Left ventricle myocardium inferior (tissue), 1 donor: ENCODE results near the gene COL23A1. TPM values are rescaled to one million over a fixed set of nuclear protein-coding genes. Genes with fewer than 3 reads are reported as not detected.

Experiments
- DNase-seq: peaks from one replicate; pipeline ENCODE4 v3.0.0-alpha.2; 2020
- H3K27ac ChIP-seq: fragments of 200-600 bp; replicated peaks from 2 replicates; pipeline ENCODE4 v1.8.0; 2021
- H3K27me3 ChIP-seq: fragments of 200-600 bp; 2 replicates; pipeline ENCODE4 v1.8.0; 2021; ENCODE audit warnings: low read depth
- H3K36me3 ChIP-seq: fragments of 200-600 bp; 2 replicates; pipeline ENCODE4 v1.8.0; 2021
- H3K4me1 ChIP-seq: fragments of 200-600 bp; 2 replicates; pipeline ENCODE4 v1.8.0; 2021
- H3K4me3 ChIP-seq: fragments of 200-600 bp; 2 replicates; pipeline ENCODE4 v1.8.0; 2021; ENCODE audit warnings: mild to moderate bottlenecking, moderate library complexity
- H3K9me3 ChIP-seq: fragments of 200-600 bp; replicated peaks from 2 replicates; pipeline ENCODE4 v1.8.0; 2021
- intact Hi-C: fragments of 100-400 bp; cut with micrococcal nuclease; formaldehyde crosslinking; loops from one replicate; pipeline ENCODE4 v1.11.0; 2022
- total RNA-seq: library from RNA; stranded (reverse); fragmentation: NEBNext Ultra II Directional; extraction: Animal tissue kit (Norgen Biotek cat#: 25700); gene quantifications from one replicate; pipeline ENCODE4 v1.2.1, GENCODE V29; 2021
- TF ChIP-seq, protein P1 (sequence below): fragments of 200-600 bp; IDR thresholded peaks from 2 replicates; pipeline ENCODE4 v1.8.0; 2021; ENCODE audit warnings: antibody characterized with exemption, mild to moderate bottlenecking, borderline replicate concordance
- donor health status: DM: no; HTN: yes; CAD: no; lungs with severe emphysema.

The COL23A1 gene
- total RNA-seq, 1 donor from 2014 or later, result 27.4 TPM

GRCh38 chr5:178249191-178249989, 340.8 kb downstream of the COL23A1 start:
- intact Hi-C loops, result no loop called here
- TF ChIP-seq, protein P1, sequence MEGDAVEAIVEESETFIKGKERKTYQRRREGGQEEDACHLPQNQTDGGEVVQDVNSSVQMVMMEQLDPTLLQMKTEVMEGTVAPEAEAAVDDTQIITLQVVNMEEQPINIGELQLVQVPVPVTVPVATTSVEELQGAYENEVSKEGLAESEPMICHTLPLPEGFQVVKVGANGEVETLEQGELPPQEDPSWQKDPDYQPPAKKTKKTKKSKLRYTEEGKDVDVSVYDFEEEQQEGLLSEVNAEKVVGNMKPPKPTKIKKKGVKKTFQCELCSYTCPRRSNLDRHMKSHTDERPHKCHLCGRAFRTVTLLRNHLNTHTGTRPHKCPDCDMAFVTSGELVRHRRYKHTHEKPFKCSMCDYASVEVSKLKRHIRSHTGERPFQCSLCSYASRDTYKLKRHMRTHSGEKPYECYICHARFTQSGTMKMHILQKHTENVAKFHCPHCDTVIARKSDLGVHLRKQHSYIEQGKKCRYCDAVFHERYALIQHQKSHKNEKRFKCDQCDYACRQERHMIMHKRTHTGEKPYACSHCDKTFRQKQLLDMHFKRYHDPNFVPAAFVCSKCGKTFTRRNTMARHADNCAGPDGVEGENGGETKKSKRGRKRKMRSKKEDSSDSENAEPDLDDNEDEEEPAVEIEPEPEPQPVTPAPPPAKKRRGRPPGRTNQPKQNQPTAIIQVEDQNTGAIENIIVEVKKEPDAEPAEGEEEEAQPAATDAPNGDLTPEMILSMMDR, result no peak
- Histone ChIP-seq H3K27me3 (no peaks in the 10 kb centered on the region), H3K4me3 (no peak overlapping the region), H3K36me3 (no peaks in the 10 kb centered on the region), H3K27ac (peak overlapping the region; percentile 62), H3K4me1 (peaks cover 16% of the 10 kb centered on the region), H3K9me3 (no peaks in the 10 kb centered on the region)
- DNase-seq, result peak; percentile 42

DNA sequence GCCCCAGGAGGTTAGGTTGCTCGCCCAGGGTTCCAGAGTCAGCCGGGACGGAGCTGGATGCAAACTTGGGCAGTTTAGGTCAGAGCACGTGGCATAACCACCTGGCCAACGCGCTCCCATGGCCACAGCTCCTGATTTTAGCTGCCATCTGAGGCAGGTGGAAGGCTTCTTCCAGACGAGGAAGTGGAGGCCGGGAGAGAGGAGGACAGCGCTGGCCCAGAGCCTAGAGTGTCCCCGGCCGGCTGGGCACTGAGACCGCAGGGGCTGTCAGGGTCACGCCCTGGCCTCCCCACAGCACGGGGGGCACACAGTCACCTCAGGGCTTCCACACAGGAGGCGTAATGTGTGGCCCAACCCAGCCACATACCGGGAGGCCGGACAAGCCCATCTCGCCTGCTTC, 341.4 kb downstream of the COL23A1 start:
- TF ChIP-seq, protein P1, result no peak
- H3K27me3 ChIP-seq, result no peaks in the 10 kb centered on the region
- no peak overlapping the region for H3K27ac ChIP-seq
- no peak for DNase-seq
- peaks cover 16% of the 10 kb centered on the region for H3K4me1 ChIP-seq
- no peaks in the 10 kb centered on the region for H3K9me3 ChIP-seq
- H3K4me3 ChIP-seq, result no peak overlapping the region
- no peaks in the 10 kb centered on the region for H3K36me3 ChIP-seq
- intact Hi-C loops, result no loop called here

DNA sequence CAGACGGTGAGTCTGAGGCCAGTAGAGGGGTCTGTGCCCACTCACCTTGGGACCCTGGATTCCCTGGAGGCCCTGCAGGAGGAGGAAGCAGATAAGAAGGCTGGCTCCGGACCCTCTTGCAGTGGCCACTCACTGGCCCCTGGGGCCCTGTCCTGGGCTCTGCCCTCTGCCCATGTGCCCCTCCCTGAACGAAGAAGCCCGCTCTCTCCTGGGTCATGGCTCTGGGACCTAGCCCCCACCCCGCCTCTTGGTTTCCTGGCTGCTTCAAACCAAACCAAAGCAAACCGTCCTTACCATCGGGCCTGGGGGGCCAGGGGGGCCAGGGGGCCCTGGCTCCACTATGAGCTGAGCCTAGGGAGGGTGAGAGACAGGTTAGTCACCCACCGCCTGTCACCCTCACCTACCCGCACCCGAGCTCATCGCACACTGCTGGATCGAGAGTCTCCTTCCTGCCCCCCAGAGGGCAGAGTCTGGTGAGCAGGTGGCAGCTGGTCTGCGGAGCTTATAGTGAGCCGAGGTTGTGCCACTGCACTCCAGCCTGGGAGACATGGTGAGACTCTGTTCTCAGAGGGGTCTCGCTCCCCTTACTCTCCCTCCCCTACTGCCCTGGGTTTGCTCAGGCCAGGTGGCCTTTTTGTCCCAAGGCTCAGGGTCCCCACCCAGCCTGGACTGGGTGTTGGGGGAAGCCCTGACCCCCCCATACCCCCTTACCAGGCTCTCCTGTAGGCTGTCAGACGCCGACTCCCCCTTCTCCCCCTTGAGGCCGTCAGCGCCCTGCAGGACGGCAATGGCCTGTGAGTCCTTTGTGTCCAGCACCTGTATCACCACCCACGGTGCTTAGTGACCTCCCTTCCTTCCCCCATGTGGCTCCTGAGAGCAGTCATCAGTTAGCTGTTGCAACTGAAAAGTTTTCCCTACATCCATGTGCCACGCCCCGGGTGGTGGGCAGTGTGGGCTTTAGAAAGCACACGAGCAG, 342.4 kb downstream of the COL23A1 start:
- TF ChIP-seq, protein P1, result no peak
- no peak for DNase-seq
- no peaks in the 10 kb centered on the region for H3K36me3 ChIP-seq
- intact Hi-C loops, result no loop called here
- H3K4me1 ChIP-seq, result peaks cover 16% of the 10 kb centered on the region
- H3K27ac ChIP-seq, result no peak overlapping the region
- H3K4me3 ChIP-seq, result no peak overlapping the region
- no peaks in the 10 kb centered on the region for H3K9me3 ChIP-seq
- no peaks in the 10 kb centered on the region for H3K27me3 ChIP-seq

- Histone ChIP-seq H3K4me1 (peaks cover 26% of the 10 kb centered on the region), H3K4me3 (no peak overlapping the region), H3K27ac (no peak overlapping the region), H3K9me3 (no peaks in the 10 kb centered on the region), H3K27me3 (no peaks in the 10 kb centered on the region), H3K36me3 (no peaks in the 10 kb centered on the region)
- intact Hi-C loops, result no loop called here
- TF ChIP-seq, protein P1, result no peak
- no peak for DNase-seq
Measured at GRCh38 chr5:178246624-178247279, 343.4 kb downstream of the COL23A1 start.

GRCh38 chr5:178245389-178245788, 344.8 kb downstream of the COL23A1 start:
- H3K4me3 ChIP-seq, result no peak overlapping the region
- no peaks in the 10 kb centered on the region for H3K9me3 ChIP-seq
- TF ChIP-seq, protein P1, result no peak
- peaks cover 36% of the 10 kb centered on the region for H3K4me1 ChIP-seq
- DNase-seq, result no peak
- no peaks in the 10 kb centered on the region for H3K36me3 ChIP-seq
- no peak overlapping the region for H3K27ac ChIP-seq
- H3K27me3 ChIP-seq, result no peaks in the 10 kb centered on the region
- intact Hi-C loops, result no loop called here
